Astrocyte of the spinal cord (primary cell): ENCODE results near the gene TNPO3.

Experiments
- DNase-seq: peaks from one replicate; pipeline ENCODE4 v3.0.0; 2011; ENCODE audit warnings: low read depth, low spot score
- H3K4me3 ChIP-seq: 2 replicates; pipeline ENCODE4 v1.5.1; 2011; ENCODE audit warnings: low read depth, mild to moderate bottlenecking, low read length, moderate library complexity
- in situ Hi-C: cut with HindIII; loops from 2 replicates; pipeline ENCODE4 v1.10.0; 2017; ENCODE audit warnings: low sequenced_read_pairs
- TF ChIP-seq, protein P1 (sequence below): IDR thresholded peaks from 2 replicates; pipeline ENCODE4 v1.5.1; 2012; ENCODE audit warnings: low read depth, mild to moderate bottlenecking, low read length, inconsistent platforms

Gene TNPO3

DNA sequence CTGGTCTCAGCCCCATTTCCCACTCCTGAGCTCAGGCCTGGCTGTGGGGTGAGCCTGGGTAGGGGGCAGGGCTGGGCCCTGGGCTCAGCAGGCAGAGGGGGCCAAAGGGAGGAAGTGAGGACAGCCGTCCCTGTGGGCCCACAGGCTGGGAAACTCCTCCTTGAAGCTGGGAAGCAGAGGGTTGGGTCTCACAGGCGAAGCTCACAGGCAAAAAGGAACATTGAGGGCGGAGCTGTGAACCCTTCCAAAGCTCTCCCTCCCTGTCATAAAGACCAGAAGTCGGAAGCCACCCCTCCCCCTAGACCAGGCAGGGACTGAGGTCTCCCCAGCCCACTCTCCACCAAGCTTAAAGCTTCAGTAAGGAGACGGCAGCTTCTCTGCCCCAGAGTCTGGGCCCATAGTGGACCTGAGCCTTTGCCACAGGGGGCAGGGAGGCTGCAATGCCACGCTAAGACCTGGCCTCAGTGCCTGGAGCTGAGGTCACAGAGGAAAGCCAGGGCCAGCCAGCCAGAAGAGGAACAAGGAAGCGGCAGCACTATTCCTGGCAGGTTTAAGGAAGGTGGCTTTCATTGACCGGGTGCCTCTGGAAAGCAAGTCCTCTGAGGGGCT, 143.4 kb downstream of the TNPO3 start:
- no peak for DNase-seq
- in situ Hi-C loops: no loop called here
- TF ChIP-seq, protein P1, sequence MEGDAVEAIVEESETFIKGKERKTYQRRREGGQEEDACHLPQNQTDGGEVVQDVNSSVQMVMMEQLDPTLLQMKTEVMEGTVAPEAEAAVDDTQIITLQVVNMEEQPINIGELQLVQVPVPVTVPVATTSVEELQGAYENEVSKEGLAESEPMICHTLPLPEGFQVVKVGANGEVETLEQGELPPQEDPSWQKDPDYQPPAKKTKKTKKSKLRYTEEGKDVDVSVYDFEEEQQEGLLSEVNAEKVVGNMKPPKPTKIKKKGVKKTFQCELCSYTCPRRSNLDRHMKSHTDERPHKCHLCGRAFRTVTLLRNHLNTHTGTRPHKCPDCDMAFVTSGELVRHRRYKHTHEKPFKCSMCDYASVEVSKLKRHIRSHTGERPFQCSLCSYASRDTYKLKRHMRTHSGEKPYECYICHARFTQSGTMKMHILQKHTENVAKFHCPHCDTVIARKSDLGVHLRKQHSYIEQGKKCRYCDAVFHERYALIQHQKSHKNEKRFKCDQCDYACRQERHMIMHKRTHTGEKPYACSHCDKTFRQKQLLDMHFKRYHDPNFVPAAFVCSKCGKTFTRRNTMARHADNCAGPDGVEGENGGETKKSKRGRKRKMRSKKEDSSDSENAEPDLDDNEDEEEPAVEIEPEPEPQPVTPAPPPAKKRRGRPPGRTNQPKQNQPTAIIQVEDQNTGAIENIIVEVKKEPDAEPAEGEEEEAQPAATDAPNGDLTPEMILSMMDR: no peak
- H3K4me3 ChIP-seq: no peak overlapping the region

DNA sequence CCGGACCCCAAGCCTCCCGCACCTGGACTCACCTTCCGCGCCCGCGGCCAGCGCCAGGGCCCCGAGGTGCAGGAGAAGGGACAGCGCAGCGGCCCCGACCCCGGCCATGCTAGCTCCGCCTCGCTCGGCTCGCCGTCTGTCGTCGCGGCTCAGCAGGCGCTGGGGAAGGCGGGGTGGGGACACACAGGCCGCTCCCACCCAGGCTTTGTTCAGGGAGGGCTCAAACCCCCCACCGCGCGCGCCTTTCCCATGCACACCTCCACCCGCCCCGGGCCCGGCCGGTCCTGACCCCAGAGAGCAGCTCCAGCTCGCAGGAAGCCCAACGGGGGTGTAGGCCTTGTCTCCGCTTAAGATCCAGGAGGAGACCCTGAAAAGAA, 144.4 kb downstream of the TNPO3 start, which contains the start of gene KCP:
Gene KCP, minus strand, starts transcription at position 141 of the 377 bp plus-strand sequence. Its CDS starts 33 bp downstream, at position 108.
- no peak for DNase-seq
- in situ Hi-C loops: no loop called here
- TF ChIP-seq, protein P1: no peak
- peak within 1 kb of the TSS; percentile 22 for H3K4me3 ChIP-seq

DNA sequence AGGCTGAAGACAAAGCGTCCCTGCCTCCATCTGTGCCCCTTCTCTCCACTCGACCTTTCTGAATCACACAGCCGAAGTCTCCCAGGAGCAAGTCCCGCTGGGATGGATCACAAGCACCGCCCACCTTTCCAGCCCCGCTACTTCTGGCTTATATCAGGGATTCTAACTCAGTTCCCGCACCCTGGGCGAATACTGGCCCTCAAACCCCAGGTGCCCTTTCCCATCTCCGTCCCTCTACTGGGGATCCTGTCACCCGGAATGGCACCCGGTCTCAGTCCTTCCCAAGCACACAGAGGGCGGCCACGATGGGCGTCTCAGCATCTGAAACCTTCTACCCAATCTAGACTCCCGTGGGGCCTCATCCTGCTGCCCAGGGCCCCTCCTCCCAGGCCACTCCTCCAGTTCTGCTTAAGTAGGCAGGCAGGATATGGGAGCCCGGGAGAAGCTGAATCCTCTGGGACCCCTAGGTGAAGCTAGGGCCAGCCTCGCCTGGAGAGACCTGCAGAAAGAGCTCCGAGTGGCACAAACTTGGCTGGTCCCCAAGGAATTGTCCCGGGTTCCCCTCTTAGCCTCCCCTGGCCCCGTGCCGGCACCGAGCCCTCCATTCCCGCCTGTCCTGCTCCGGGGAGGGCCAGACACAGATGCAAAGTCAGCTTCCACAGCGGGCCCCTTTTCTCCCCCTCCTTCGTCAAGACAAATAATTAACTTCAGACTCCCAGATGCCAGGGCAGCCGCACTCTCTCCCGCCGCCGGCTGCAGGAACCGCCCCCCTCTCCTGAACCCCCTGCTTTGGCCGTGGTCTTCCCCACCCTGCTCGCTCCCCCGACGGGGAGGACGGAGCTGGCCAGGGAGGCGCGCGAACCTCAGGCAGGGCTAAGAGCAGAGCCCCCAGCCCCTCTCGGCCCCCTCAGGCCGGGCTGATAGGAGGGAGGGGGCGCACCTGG, 145.0 kb downstream of the TNPO3 start:
- in situ Hi-C loops: no loop called here
- TF ChIP-seq, protein P1: no peak
- peak overlapping the region; percentile 22 for H3K4me3 ChIP-seq
- DNase-seq: peak; percentile 24

DNA sequence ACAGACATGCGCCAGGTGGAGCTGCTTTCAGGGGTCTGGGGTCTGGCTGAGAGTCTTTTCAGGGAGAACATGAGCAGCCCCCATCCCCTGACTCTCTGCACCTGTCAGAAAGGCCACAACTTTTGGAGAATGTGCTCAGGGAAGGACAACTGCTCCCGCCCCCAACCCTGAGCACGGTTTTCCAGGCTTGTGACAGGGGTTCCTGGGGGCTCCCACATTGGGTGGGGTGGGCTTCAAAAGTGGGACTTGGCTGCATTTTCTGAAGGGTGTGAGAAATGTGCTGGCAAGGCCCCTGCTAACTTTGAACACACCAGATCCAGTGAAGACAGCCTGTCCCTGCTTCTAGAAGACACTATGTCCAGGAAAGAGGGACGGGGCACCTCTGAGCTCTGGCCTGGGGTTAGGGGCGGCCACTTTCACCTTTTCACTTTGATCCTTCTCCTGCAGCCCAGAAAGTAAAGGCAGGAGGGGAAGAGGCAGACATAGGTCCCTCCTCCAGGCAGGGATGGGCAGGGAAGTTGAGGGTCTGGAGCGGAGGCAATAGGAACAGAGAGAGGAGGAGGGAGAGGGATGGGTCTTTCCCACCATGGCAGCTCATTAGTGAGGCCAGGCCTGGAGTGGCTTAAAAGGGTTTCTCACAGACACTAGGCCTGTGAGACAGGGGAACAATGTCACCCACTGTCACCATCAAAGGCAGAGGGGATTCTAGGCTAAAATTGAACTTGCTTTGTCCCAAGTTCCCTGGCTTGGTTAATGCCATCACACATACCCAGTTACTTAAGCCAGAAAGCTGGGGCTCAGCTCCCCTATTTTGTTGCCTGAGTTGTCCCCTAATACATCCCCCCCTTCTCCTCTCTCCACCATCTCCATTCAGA, 145.9 kb downstream of the TNPO3 start:
- TF ChIP-seq, protein P1: no peak
- no peak for DNase-seq
- no peak overlapping the region for H3K4me3 ChIP-seq
- in situ Hi-C loops: no loop called here

DNA sequence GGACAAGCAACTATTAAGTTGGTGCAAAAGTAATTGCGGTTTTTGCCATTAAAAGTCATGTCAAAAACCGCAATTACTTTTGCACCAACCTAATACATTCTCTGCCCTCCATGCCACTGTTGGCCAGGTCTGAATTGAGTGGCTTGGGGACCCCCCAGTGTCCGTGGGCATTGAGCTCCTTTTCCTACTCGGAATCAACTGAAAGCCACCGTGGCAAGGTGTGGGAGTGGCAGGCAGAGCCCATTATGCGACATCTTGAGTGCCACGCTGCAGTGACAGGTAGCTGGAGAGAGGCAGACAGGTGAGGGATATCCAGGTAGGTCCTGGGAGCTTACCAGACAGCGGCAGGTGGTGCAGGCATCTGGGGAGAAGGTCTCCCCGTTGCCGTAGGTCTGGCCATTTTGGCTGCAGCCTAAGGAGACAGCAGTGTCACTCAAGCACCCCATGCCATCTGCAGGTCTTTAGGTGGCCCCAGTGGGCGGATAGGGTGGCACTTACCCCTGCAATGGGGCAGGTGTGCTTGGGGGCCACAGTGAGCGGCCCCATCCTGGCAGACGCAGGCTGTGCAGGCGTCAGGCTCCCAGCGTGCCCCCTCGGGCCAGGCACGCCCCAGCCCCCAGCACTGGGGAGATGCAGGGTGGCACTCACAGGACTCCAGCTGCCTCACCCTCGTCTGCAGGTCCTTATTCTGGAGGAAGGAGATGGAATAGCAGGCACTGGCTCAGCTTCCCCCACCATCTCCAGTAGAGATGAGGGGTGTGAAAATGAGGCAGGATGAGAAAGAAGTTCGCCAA, 147.9 kb downstream of the TNPO3 start:
- in situ Hi-C loops: no loop called here
- H3K4me3 ChIP-seq: no peak overlapping the region
- no peak for DNase-seq
- TF ChIP-seq, protein P1: no peak
